ENCODE data around the gene IRX2.

DNA sequence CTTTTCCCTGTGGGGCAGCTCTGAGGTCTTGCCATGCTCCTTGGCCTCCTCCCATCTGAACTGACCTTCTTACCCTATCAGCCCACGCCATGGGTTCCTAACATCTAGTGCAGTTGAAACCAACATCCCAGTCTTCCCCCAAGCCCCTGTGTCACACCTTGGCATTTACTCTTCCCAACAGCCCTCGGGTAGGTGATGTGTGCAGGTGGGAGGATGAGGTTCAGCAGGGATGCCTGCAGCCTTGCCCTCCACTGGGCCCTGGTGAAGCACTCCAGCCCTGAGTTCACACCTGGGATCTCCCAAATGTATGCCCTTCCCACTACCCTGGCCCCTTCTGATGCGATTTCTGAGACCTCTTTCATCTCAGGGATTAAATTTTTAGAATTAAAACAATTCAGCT lies 15.5 kb downstream of the IRX2 start:
- TF ChIP-seq, protein P1, sequence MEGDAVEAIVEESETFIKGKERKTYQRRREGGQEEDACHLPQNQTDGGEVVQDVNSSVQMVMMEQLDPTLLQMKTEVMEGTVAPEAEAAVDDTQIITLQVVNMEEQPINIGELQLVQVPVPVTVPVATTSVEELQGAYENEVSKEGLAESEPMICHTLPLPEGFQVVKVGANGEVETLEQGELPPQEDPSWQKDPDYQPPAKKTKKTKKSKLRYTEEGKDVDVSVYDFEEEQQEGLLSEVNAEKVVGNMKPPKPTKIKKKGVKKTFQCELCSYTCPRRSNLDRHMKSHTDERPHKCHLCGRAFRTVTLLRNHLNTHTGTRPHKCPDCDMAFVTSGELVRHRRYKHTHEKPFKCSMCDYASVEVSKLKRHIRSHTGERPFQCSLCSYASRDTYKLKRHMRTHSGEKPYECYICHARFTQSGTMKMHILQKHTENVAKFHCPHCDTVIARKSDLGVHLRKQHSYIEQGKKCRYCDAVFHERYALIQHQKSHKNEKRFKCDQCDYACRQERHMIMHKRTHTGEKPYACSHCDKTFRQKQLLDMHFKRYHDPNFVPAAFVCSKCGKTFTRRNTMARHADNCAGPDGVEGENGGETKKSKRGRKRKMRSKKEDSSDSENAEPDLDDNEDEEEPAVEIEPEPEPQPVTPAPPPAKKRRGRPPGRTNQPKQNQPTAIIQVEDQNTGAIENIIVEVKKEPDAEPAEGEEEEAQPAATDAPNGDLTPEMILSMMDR (IDR thresholded peaks at IDR 0.05), result no peak
- TF ChIP-seq POLR2A (IDR thresholded peaks at IDR 0.05) (no peak), EP300 (IDR thresholded peaks at IDR 0.05) (no peak)

Data from ovary (tissue), 3 donors.